HEK293 (cell line): ENCODE measurements around the gene PDXK.

Source experiments
- CTCF ChIA-PET: fragments of 350-600 bp; formaldehyde crosslinking; extraction: SDS; loops from one replicate; lab custom pipeline; 2021; ENCODE audit warnings: antibody characterized with exemption; lab: Yijun Ruan, JAX
- POLR2A ChIA-PET: fragments of 300-600 bp; formaldehyde crosslinking; extraction: SDS; loops from one replicate; lab custom pipeline; 2020; ENCODE audit warnings: antibody characterized with exemption, inconsistent platforms; lab: Yijun Ruan, JAX
- H3K27ac ChIP-seq: fragments of 200-500 bp; sonication (Bioruptor generic); 2 replicates; pipeline ENCODE4 v1.5.1; 2014; ENCODE audit warnings: low read depth, low read length, control low read depth, inconsistent platforms; ENCODE audit errors: extremely low read depth
- H3K36me3 ChIP-seq, 2 experiments: fragments of 200-500 bp in 1 of 2; sonication (Bioruptor generic) in 1 of 2; 1 replicate in 1 of 2; 2 replicates in 1 of 2; pipeline ENCODE4 v1.5.1; 2014 to 2017; ENCODE audit warnings: inconsistent platforms in 2 of 2, low read length in 2 of 2; ENCODE audit not compliant: control insufficient read depth in 2 of 2, insufficient read depth in 1 of 2
- H3K4me1 ChIP-seq: fragments of 200-500 bp; sonication (Bioruptor generic); 2 replicates; pipeline ENCODE4 v1.5.1; 2014; ENCODE audit warnings: mild to moderate bottlenecking, low read length, inconsistent platforms; ENCODE audit not compliant: control insufficient read depth, insufficient read depth
- H3K4me3 ChIP-seq: 2 replicates; pipeline ENCODE4 v1.5.1; 2011; ENCODE audit warnings: low read depth, mild to moderate bottlenecking, control low read depth, low read length, moderate library complexity
- H3K9me3 ChIP-seq: fragments of 200-500 bp; sonication (Bioruptor generic); 2 replicates; pipeline ENCODE4 v1.5.1; 2014; ENCODE audit warnings: low read depth, low read length, inconsistent platforms; ENCODE audit not compliant: control insufficient read depth, insufficient read depth
- EGR2 ChIP-seq: fragments of 450-650 bp; formaldehyde crosslinking; IDR thresholded peaks from 2 replicates; pipeline ENCODE4 v1.5.1; 2016; ENCODE audit warnings: low read depth, missing biosample characterization, missing genetic modification characterization
- KLF16 ChIP-seq: fragments of 450-650 bp; formaldehyde crosslinking; IDR thresholded peaks from 2 replicates; pipeline ENCODE4 v1.5.1; 2017; ENCODE audit warnings: missing biosample characterization, missing genetic modification characterization
- KLF17 ChIP-seq: fragments of 450-650 bp; formaldehyde crosslinking; IDR thresholded peaks from 2 replicates; pipeline ENCODE4 v1.5.1; 2016; ENCODE audit warnings: missing biosample characterization, missing genetic modification characterization
- MYNN ChIP-seq: fragments of 450-650 bp; formaldehyde crosslinking; IDR thresholded peaks from 2 replicates; pipeline ENCODE4 v1.5.1; 2016; ENCODE audit warnings: missing biosample characterization, missing genetic modification characterization, borderline replicate concordance
- PRDM1 ChIP-seq: fragments of 450-650 bp; formaldehyde crosslinking; IDR thresholded peaks from 2 replicates; pipeline ENCODE4; 2016; ENCODE audit warnings: missing biosample characterization, missing genetic modification characterization
- REST ChIP-seq: fragments of 450-650 bp; formaldehyde crosslinking; IDR thresholded peaks from 2 replicates; pipeline ENCODE4 v1.5.1; 2016; ENCODE audit warnings: missing biosample characterization, missing genetic modification characterization
- SCRT2 ChIP-seq: fragments of 450-650 bp; formaldehyde crosslinking; IDR thresholded peaks from 2 replicates; pipeline ENCODE4 v1.5.1; 2016; ENCODE audit warnings: missing biosample characterization, missing genetic modification characterization
- SP3 ChIP-seq: fragments of 450-650 bp; formaldehyde crosslinking; IDR thresholded peaks from 2 replicates; pipeline ENCODE4 v1.5.1; 2016; ENCODE audit warnings: missing biosample characterization, missing genetic modification characterization
- SP7 ChIP-seq: fragments of 450-650 bp; formaldehyde crosslinking; IDR thresholded peaks from 2 replicates; pipeline ENCODE4 v1.5.1; 2016; ENCODE audit warnings: missing biosample characterization, missing genetic modification characterization
- ZBTB6 ChIP-seq: fragments of 450-650 bp; formaldehyde crosslinking; IDR thresholded peaks from 2 replicates; pipeline ENCODE4 v1.5.1; 2017; ENCODE audit warnings: missing biosample characterization, missing genetic modification characterization
- ZNF138 ChIP-seq: fragments of 450-650 bp; formaldehyde crosslinking; IDR thresholded peaks from 2 replicates; pipeline ENCODE4 v1.5.1; 2016; ENCODE audit warnings: missing biosample characterization, missing genetic modification characterization, borderline replicate concordance
- ZNF140 ChIP-seq: fragments of 450-650 bp; formaldehyde crosslinking; IDR thresholded peaks from 2 replicates; pipeline ENCODE4 v1.5.1; 2016; ENCODE audit warnings: missing biosample characterization, missing genetic modification characterization
- ZNF174 ChIP-seq: fragments of 450-650 bp; formaldehyde crosslinking; IDR thresholded peaks from 2 replicates; pipeline ENCODE4 v1.5.0; 2017; ENCODE audit warnings: missing biosample characterization, mild to moderate bottlenecking, missing genetic modification characterization
- ZNF2 ChIP-seq: fragments of 450-650 bp; formaldehyde crosslinking; IDR thresholded peaks from 2 replicates; pipeline ENCODE4 v1.5.1; 2016; ENCODE audit warnings: missing biosample characterization, missing genetic modification characterization
- ZNF23 ChIP-seq: fragments of 450-650 bp; formaldehyde crosslinking; IDR thresholded peaks from 2 replicates; pipeline ENCODE4 v1.5.1; 2016; ENCODE audit warnings: missing biosample characterization, missing genetic modification characterization, borderline replicate concordance
- ZNF266 ChIP-seq: fragments of 450-650 bp; formaldehyde crosslinking; IDR thresholded peaks from 2 replicates; pipeline ENCODE4 v1.5.1; 2016; ENCODE audit warnings: missing biosample characterization, missing genetic modification characterization, low read depth
- ZNF311 ChIP-seq: fragments of 450-650 bp; formaldehyde crosslinking; IDR thresholded peaks from 2 replicates; pipeline ENCODE4 v1.5.1; 2017; ENCODE audit warnings: missing biosample characterization, missing genetic modification characterization, borderline replicate concordance
- ZNF350 ChIP-seq: fragments of 450-650 bp; formaldehyde crosslinking; IDR thresholded peaks from 2 replicates; pipeline ENCODE4 v1.5.0; 2017; ENCODE audit warnings: missing biosample characterization, mild to moderate bottlenecking, missing genetic modification characterization
- ZNF37A ChIP-seq: fragments of 450-650 bp; IDR thresholded peaks from 2 replicates; pipeline ENCODE4 v1.5.1; 2018; ENCODE audit warnings: missing biosample characterization, missing genetic modification characterization
- ZNF426 ChIP-seq: fragments of 450-650 bp; formaldehyde crosslinking; IDR thresholded peaks from 2 replicates; pipeline ENCODE4 v1.5.1; 2017; ENCODE audit warnings: missing biosample characterization, missing genetic modification characterization, mild to moderate bottlenecking, inconsistent platforms, moderate library complexity
- ZNF449 ChIP-seq: fragments of 450-650 bp; formaldehyde crosslinking; IDR thresholded peaks from 2 replicates; pipeline ENCODE4 v1.5.1; 2017; ENCODE audit warnings: missing biosample characterization, mild to moderate bottlenecking, missing genetic modification characterization, moderate library complexity
- ZNF514 ChIP-seq: fragments of 450-650 bp; formaldehyde crosslinking; IDR thresholded peaks from 2 replicates; pipeline ENCODE4 v1.5.1; 2016; ENCODE audit warnings: missing biosample characterization, missing genetic modification characterization
- ZNF580 ChIP-seq: fragments of 450-650 bp; formaldehyde crosslinking; IDR thresholded peaks from 2 replicates; pipeline ENCODE4 v1.5.1; 2016; ENCODE audit warnings: missing biosample characterization, missing genetic modification characterization
- ZNF621 ChIP-seq: fragments of 450-650 bp; formaldehyde crosslinking; IDR thresholded peaks from 2 replicates; pipeline ENCODE4 v1.5.1; 2017; ENCODE audit warnings: missing biosample characterization, missing genetic modification characterization
- ZNF626 ChIP-seq: fragments of 450-650 bp; sonication (Bioruptor Pico); formaldehyde crosslinking; IDR thresholded peaks from 2 replicates; pipeline ENCODE4 v1.5.1; 2018; ENCODE audit warnings: missing biosample characterization, missing genetic modification characterization, inconsistent platforms
- ZNF629 ChIP-seq: fragments of 450-650 bp; formaldehyde crosslinking; IDR thresholded peaks from 2 replicates; pipeline ENCODE4 v1.5.1; 2017; ENCODE audit warnings: missing biosample characterization, missing genetic modification characterization
- ZNF639 ChIP-seq: fragments of 450-650 bp; formaldehyde crosslinking; IDR thresholded peaks from 2 replicates; pipeline ENCODE4 v1.5.1; 2016; ENCODE audit warnings: missing biosample characterization, missing genetic modification characterization
- ZNF660 ChIP-seq: fragments of 450-650 bp; IDR thresholded peaks from 2 replicates; pipeline ENCODE4 v1.5.1; 2018; ENCODE audit warnings: missing biosample characterization, mild to moderate bottlenecking, missing genetic modification characterization

Gene PDXK

GRCh38 chr21:43733529-43734071 lies 14.7 kb downstream of the PDXK start:
- POLR2A ChIA-PET = interaction anchor here (1.0 kb wide), 1 partner anchor 9 kb away, joined by 3 read pairs; no protein-coding TSS in a partner anchor
- CTCF ChIA-PET = no interaction called here
- Histone ChIP-seq H3K4me3 (no peak overlapping the region), H3K9me3 (no peaks in the 10 kb centered on the region), H3K27ac (no peak overlapping the region), H3K4me1 (peaks cover 6% of the 10 kb centered on the region; the same call in 1 of the 2 replicates), H3K36me3 (peaks cover 0 to 36% of the 10 kb centered on the region in 2 experiments; a peak in 2 of 3 replicates)
- TF ChIP-seq ZNF426 (tag by site-specific recombination) (no peak), EGR2 (peak; percentile 96), ZNF350 (tag by site-specific recombination) (no peak), ZNF580 (tag by site-specific recombination) (no peak), ZNF639 (tag by site-specific recombination) (no peak), ZNF138 (tag by site-specific recombination) (no peak), KLF17 (tag by site-specific recombination) (peak; percentile 98), ZNF629 (tag by site-specific recombination) (no peak), ZNF514 (tag by site-specific recombination) (no peak), ZNF140 (tag by site-specific recombination) (no peak), ZNF174 (no peak), ZNF311 (tag by site-specific recombination) (no peak), PRDM1 (tag by site-specific recombination) (no peak), ZBTB6 (tag by site-specific recombination) (no peak), REST (tag by site-specific recombination) (no peak), ZNF449 (tag by site-specific recombination) (no peak), ZNF37A (tag by site-specific recombination) (no peak), ZNF660 (tag by site-specific recombination) (no peak), ZNF23 (no peak), SP3 (no peak), ZNF626 (tag by site-specific recombination) (no peak), ZNF266 (tag by site-specific recombination) (no peak), KLF16 (tag by site-specific recombination) (no peak), ZNF2 (tag by site-specific recombination) (no peak), ZNF621 (tag by site-specific recombination) (no peak), MYNN (tag by site-specific recombination) (no peak), SP7 (peak; percentile 44; the same call in 1 of the 2 replicates), SCRT2 (tag by site-specific recombination) (no peak)
